ENCODE data around the gene PTGES3L. TPM values are rescaled to one million over a fixed set of nuclear protein-coding genes. Genes with fewer than 3 reads are reported as not detected.
"Not testable (repeated sequence)": the region's sequence is repeated elsewhere in the genome, so short reads cannot be mapped to it uniquely, and the experiment has no call there.

The PTGES3L gene
- polyA plus RNA-seq, 1 donor (not counting 4 experiments of a cell fraction or from before 2014, with no cell fraction given) = 0.37 TPM

- no peaks in the 10 kb centered on the region for H3K9me3 ChIP-seq (ENCODE audit: control insufficient read depth, low read depth, low read length)
- dilution Hi-C loops (cut with MboI; ENCODE audit: extremely low pct_ligation_motif_present, low sequenced_read_pairs) = no loop called here
- no peaks in the 10 kb centered on the region for H3K9me1 ChIP-seq (ENCODE audit: control insufficient read depth, extremely low read depth, insufficient read depth, low read length)
- peaks cover 34% of the 10 kb centered on the region for H3K79me2 ChIP-seq (ENCODE audit: control insufficient read depth, insufficient read depth, low read length)
- peak within 1 kb of the TSS; percentile 95 for H2AFZ ChIP-seq (ENCODE audit: control insufficient read depth, low read length)
- H4K20me1 ChIP-seq (ENCODE audit: control insufficient read depth, extremely low read depth, insufficient read depth, low read length) = no peaks in the 10 kb centered on the region
- no peak for DNase-seq (ENCODE audit: low read depth, low spot score)
- TF ChIP-seq CTCF (optimal IDR thresholded peaks at IDR 0.05 in 1 of 3, IDR thresholded peaks at IDR 0.05 in 1 of 3, conservative IDR thresholded peaks at IDR 0.05 in 1 of 3; ENCODE audit: extremely low read depth in 1 of 3, insufficient read depth in 2 of 3, low read length in 3 of 3) (no peak), EZH2 (IDR thresholded peaks at IDR 0.05; ENCODE audit: low read length) (no peak)
- FAIRE-seq = no peak
- peaks cover 14% of the 10 kb centered on the region for H3K4me1 ChIP-seq (ENCODE audit: control insufficient read depth, extremely low read depth, insufficient read depth, low read length)
- H3K27ac ChIP-seq (ENCODE audit: control insufficient read depth, insufficient read depth, low read length) = peak within 1 kb of the TSS; percentile 78
- no peaks in the 10 kb centered on the region for H3K27me3 ChIP-seq (ENCODE audit: control insufficient read depth, extremely low read depth, insufficient read depth, low read length)
- peak within 1 kb of the TSS; percentile 96 for H3K4me2 ChIP-seq (ENCODE audit: control insufficient read depth, extremely low read depth, insufficient read depth, low read depth, low read length)
- H3K36me3 ChIP-seq (ENCODE audit: control insufficient read depth in 2 of 2, extremely low read depth in 1 of 2, insufficient read depth in 2 of 2, low read length in 2 of 2) = peaks cover 0 to 8% of the 10 kb centered on the region in 2 experiments
- H3K9ac ChIP-seq (ENCODE audit: control insufficient read depth, extremely low read depth, insufficient read depth, low read length) = peak within 1 kb of the TSS; percentile 85
- H3K4me3 ChIP-seq (ENCODE audit: control insufficient read depth in 2 of 3, extremely low read depth in 1 of 3, insufficient read depth in 2 of 3, low read depth in 1 of 3, low read length in 3 of 3) = peak within 1 kb of the TSS; percentile 78 to 91 (median 90)
These were observed 440 bp upstream of the PTGES3L start, which contains the start of gene RUNDC1 for GRCh38 chr17:42980274-42980765. Gene RUNDC1 (plus strand): TSS chr17:42980565. CDS start chr17:42980577, 12 bp downstream.

- H3K4me2 ChIP-seq (ENCODE audit: control insufficient read depth, extremely low read depth, insufficient read depth, low read depth, low read length); dilution Hi-C loops (cut with MboI; ENCODE audit: extremely low pct_ligation_motif_present, low sequenced_read_pairs); DNase-seq (ENCODE audit: low read depth, low spot score); H3K27me3 ChIP-seq (ENCODE audit: control insufficient read depth, extremely low read depth, insufficient read depth, low read length); H3K9me3 ChIP-seq (ENCODE audit: control insufficient read depth, low read depth, low read length); H3K79me2 ChIP-seq (ENCODE audit: control insufficient read depth, insufficient read depth, low read length); FAIRE-seq; H3K9ac ChIP-seq (ENCODE audit: control insufficient read depth, extremely low read depth, insufficient read depth, low read length); H4K20me1 ChIP-seq (ENCODE audit: control insufficient read depth, extremely low read depth, insufficient read depth, low read length); H3K27ac ChIP-seq (ENCODE audit: control insufficient read depth, insufficient read depth, low read length); H3K4me1 ChIP-seq (ENCODE audit: control insufficient read depth, extremely low read depth, insufficient read depth, low read length); H3K4me3 ChIP-seq (ENCODE audit: control insufficient read depth in 2 of 3, extremely low read depth in 1 of 3, insufficient read depth in 2 of 3, low read depth in 1 of 3, low read length in 3 of 3); H2AFZ ChIP-seq (ENCODE audit: control insufficient read depth, low read length); H3K9me1 ChIP-seq (ENCODE audit: control insufficient read depth, extremely low read depth, insufficient read depth, low read length); H3K36me3 ChIP-seq (ENCODE audit: control insufficient read depth in 2 of 2, extremely low read depth in 1 of 2, insufficient read depth in 2 of 2, low read length in 2 of 2): not testable (repeated sequence)
These were observed 4.2 kb downstream of the PTGES3L start for GRCh38 chr17:42975701-42976100.

- H3K9me1 ChIP-seq (ENCODE audit: control insufficient read depth, extremely low read depth, insufficient read depth, low read length) = no peaks in the 10 kb centered on the region
- H3K4me1 ChIP-seq (ENCODE audit: control insufficient read depth, extremely low read depth, insufficient read depth, low read length) = peaks cover 8% of the 10 kb centered on the region
- FAIRE-seq (no peak), DNase-seq (ENCODE audit: low read depth, low spot score) (no peak)
- no peaks in the 10 kb centered on the region for H3K9me3 ChIP-seq (ENCODE audit: control insufficient read depth, low read depth, low read length)
- no peak overlapping the region for H3K4me2 ChIP-seq (ENCODE audit: control insufficient read depth, extremely low read depth, insufficient read depth, low read depth, low read length)
- no peak overlapping the region for H3K4me3 ChIP-seq (ENCODE audit: control insufficient read depth in 2 of 3, extremely low read depth in 1 of 3, insufficient read depth in 2 of 3, low read depth in 1 of 3, low read length in 3 of 3)
- H3K36me3 ChIP-seq (ENCODE audit: control insufficient read depth in 2 of 2, extremely low read depth in 1 of 2, insufficient read depth in 2 of 2, low read length in 2 of 2) = no peaks in the 10 kb centered on the region
- H3K27me3 ChIP-seq (ENCODE audit: control insufficient read depth, extremely low read depth, insufficient read depth, low read length) = no peaks in the 10 kb centered on the region
- no peaks in the 10 kb centered on the region for H3K79me2 ChIP-seq (ENCODE audit: control insufficient read depth, insufficient read depth, low read length)
- dilution Hi-C loops (cut with MboI; ENCODE audit: extremely low pct_ligation_motif_present, low sequenced_read_pairs) = no loop called here
- no peak overlapping the region for H3K27ac ChIP-seq (ENCODE audit: control insufficient read depth, insufficient read depth, low read length)
- no peaks in the 10 kb centered on the region for H4K20me1 ChIP-seq (ENCODE audit: control insufficient read depth, extremely low read depth, insufficient read depth, low read length)
- no peak for TF ChIP-seq CTCF (optimal IDR thresholded peaks at IDR 0.05 in 1 of 3, IDR thresholded peaks at IDR 0.05 in 1 of 3, conservative IDR thresholded peaks at IDR 0.05 in 1 of 3; ENCODE audit: extremely low read depth in 1 of 3, insufficient read depth in 2 of 3, low read length in 3 of 3)
- no peak for TF ChIP-seq EZH2 (IDR thresholded peaks at IDR 0.05; ENCODE audit: low read length)
- no peak overlapping the region for H2AFZ ChIP-seq (ENCODE audit: control insufficient read depth, low read length)
- no peak overlapping the region for H3K9ac ChIP-seq (ENCODE audit: control insufficient read depth, extremely low read depth, insufficient read depth, low read length)
These were observed 4.6 kb downstream of the PTGES3L start for GRCh38 chr17:42975265-42975664.

- H3K27ac ChIP-seq (ENCODE audit: control insufficient read depth, insufficient read depth, low read length); FAIRE-seq; dilution Hi-C loops (cut with MboI; ENCODE audit: extremely low pct_ligation_motif_present, low sequenced_read_pairs); H3K9me1 ChIP-seq (ENCODE audit: control insufficient read depth, extremely low read depth, insufficient read depth, low read length); H3K4me2 ChIP-seq (ENCODE audit: control insufficient read depth, extremely low read depth, insufficient read depth, low read depth, low read length); H2AFZ ChIP-seq (ENCODE audit: control insufficient read depth, low read length); H3K27me3 ChIP-seq (ENCODE audit: control insufficient read depth, extremely low read depth, insufficient read depth, low read length); H3K4me1 ChIP-seq (ENCODE audit: control insufficient read depth, extremely low read depth, insufficient read depth, low read length); H3K9me3 ChIP-seq (ENCODE audit: control insufficient read depth, low read depth, low read length); H3K9ac ChIP-seq (ENCODE audit: control insufficient read depth, extremely low read depth, insufficient read depth, low read length); H3K36me3 ChIP-seq (ENCODE audit: control insufficient read depth in 2 of 2, extremely low read depth in 1 of 2, insufficient read depth in 2 of 2, low read length in 2 of 2); DNase-seq (ENCODE audit: low read depth, low spot score); H4K20me1 ChIP-seq (ENCODE audit: control insufficient read depth, extremely low read depth, insufficient read depth, low read length); H3K4me3 ChIP-seq (ENCODE audit: control insufficient read depth in 2 of 3, extremely low read depth in 1 of 3, insufficient read depth in 2 of 3, low read depth in 1 of 3, low read length in 3 of 3); H3K79me2 ChIP-seq (ENCODE audit: control insufficient read depth, insufficient read depth, low read length): not testable (repeated sequence)
These were observed 6.6 kb downstream of the PTGES3L start for GRCh38 chr17:42973323-42973722.
